ENCODE results near the gene ETV3.
"Not testable (repeated sequence)": the region's sequence is repeated elsewhere in the genome, so short reads cannot be mapped to it uniquely, and the experiment has no call there.

Gene ETV3

GRCh38 chr1:157138220-157139051, at the start of gene ETV3:
Gene ETV3, minus strand, starts transcription at chr1:157138395. Its CDS starts 2,043 bp downstream, at chr1:157136352.
- peak; percentile 88 for DNase-seq (ENCODE audit: low spot score)

GRCh38 chr1:157186281-157186992, 48.2 kb upstream of the ETV3 start:
- no peak for DNase-seq (ENCODE audit: low spot score)

- no peak for DNase-seq (ENCODE audit: low spot score)
These were observed 45.7 kb upstream of the ETV3 start for GRCh38 chr1:157183870-157184269.

GRCh38 chr1:157182371-157182770, 44.2 kb upstream of the ETV3 start:
- not testable (repeated sequence) for DNase-seq (ENCODE audit: low spot score)

- no peak for DNase-seq (ENCODE audit: low spot score)
These were observed 43.6 kb upstream of the ETV3 start for GRCh38 chr1:157181790-157182189.

- no peak for DNase-seq (ENCODE audit: low spot score)
These were observed 43.1 kb upstream of the ETV3 start for GRCh38 chr1:157181258-157181657.

- no peak for DNase-seq (ENCODE audit: low spot score)
These were observed 40.3 kb upstream of the ETV3 start for GRCh38 chr1:157178490-157178889.

GRCh38 chr1:157177733-157178394, 39.7 kb upstream of the ETV3 start:
- DNase-seq (ENCODE audit: low spot score) = no peak

- no peak for DNase-seq (ENCODE audit: low spot score)
These were observed 38.5 kb upstream of the ETV3 start for GRCh38 chr1:157176591-157177121.

GRCh38 chr1:157176016-157176415, 37.8 kb upstream of the ETV3 start:
- no peak for DNase-seq (ENCODE audit: low spot score)

- DNase-seq (ENCODE audit: low spot score) = no peak
These were observed 35.8 kb upstream of the ETV3 start for GRCh38 chr1:157173900-157174410.

GRCh38 chr1:157173241-157173640, 35.0 kb upstream of the ETV3 start:
- DNase-seq (ENCODE audit: low spot score) = not testable (repeated sequence)

GRCh38 chr1:157172591-157172990, 34.4 kb upstream of the ETV3 start:
- not testable (repeated sequence) for DNase-seq (ENCODE audit: low spot score)

GRCh38 chr1:157171903-157172503, 33.8 kb upstream of the ETV3 start:
- DNase-seq (ENCODE audit: low spot score) = not testable (repeated sequence)

- DNase-seq (ENCODE audit: low spot score) = peak; percentile 32
These were observed 32.7 kb upstream of the ETV3 start for GRCh38 chr1:157170677-157171515.

GRCh38 chr1:157168015-157168414, 29.8 kb upstream of the ETV3 start:
- DNase-seq (ENCODE audit: low spot score) = no peak

- no peak for DNase-seq (ENCODE audit: low spot score)
These were observed 29.2 kb upstream of the ETV3 start for GRCh38 chr1:157167437-157167836.

GRCh38 chr1:157166590-157166989, 28.4 kb upstream of the ETV3 start:
- DNase-seq (ENCODE audit: low spot score) = no peak

- DNase-seq (ENCODE audit: low spot score) = peak; percentile 69
These were observed 25.3 kb upstream of the ETV3 start for GRCh38 chr1:157163273-157164127.

- no peak for DNase-seq (ENCODE audit: low spot score)
These were observed 24.1 kb upstream of the ETV3 start for GRCh38 chr1:157162345-157162744.

Measured in germinal center (tissue), 1 donor.